Right ventricle myocardium inferior (tissue), 1 donor: ENCODE measurements around the gene GK. TPM values are rescaled to one million over a fixed set of nuclear protein-coding genes. Genes with fewer than 3 reads are reported as not detected.
"Not testable (repeated sequence)": the region's sequence is repeated elsewhere in the genome, so short reads cannot be mapped to it uniquely, and the experiment has no call there.

ENCODE experiments used
- ATAC-seq: fragments of 200-7000 bp; cut with Tn5 transposase; one replicate; pipeline ENCODE4 v1.9.1; 2020; ENCODE audit warnings: mild to moderate bottlenecking, moderate library complexity
- DNase-seq: peaks from one replicate; pipeline ENCODE4 v3.0.0; 2021; ENCODE audit errors: missing footprints
- intact Hi-C: fragments of 100-400 bp; cut with DNase I; formaldehyde crosslinking; loops from one replicate; pipeline ENCODE4 v1.11.0; 2022
- total RNA-seq: library from RNA; stranded (reverse); fragmentation: NEBNext Ultra II Directional; extraction: Animal tissue kit (Norgen Biotek cat#: 25700); gene quantifications from one replicate; pipeline ENCODE4 v1.2.1, GENCODE V29; 2021
- donor health status: DM: no; HTN: yes; CAD: no; lungs with severe emphysema.

Gene GK
- total RNA-seq, 1 donor from 2014 or later: 10.2 TPM

DNA sequence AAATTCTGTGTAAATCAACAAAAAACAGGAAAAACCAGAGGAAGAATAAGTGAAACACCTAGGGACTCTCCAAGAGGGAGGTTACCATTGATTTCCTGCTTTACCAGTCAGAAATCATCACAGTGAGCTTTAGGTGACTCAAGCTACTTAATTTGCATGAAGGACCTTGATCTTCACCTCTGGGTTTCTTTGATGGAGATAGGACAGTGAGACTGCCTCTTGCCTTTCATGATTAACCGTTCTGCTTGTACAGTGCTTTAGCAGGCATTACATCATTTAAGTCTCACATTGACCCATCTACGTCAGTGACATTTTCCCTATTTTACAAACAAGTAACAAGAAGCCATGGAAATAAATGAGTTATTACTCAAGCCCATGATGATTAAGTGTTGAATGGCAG lies 3.4 kb upstream of the GK start:
- DNase-seq: no peak
- intact Hi-C loops: no loop called here
- no peak for ATAC-seq

- DNase-seq (peak; percentile 97), ATAC-seq (peak; percentile 98)
- intact Hi-C loops: no loop called here
Measured at GRCh38 chrX:30652527-30653414, 452 bp upstream of the GK start.

DNA sequence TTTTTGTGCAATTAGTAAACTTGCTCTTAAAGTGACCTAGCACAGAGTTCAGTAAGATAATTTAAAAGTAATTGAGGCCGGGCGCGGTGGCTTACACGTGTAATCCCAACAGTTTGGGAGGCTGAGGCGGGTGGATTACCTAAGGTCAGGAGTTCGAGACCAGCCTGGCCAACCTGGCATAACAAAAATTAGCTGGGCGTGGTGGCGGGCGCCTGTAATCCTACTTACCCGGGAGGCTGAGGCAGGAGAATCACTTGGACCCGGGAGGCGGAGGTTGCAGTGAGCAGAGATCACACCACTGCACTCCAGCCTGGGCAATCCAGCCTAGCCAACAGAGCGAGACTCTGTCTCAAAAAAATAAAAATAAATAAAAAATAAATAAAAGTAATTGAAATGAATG lies 1.2 kb downstream of the GK start:
- ATAC-seq, intact Hi-C loops, DNase-seq: not testable (repeated sequence)

DNA sequence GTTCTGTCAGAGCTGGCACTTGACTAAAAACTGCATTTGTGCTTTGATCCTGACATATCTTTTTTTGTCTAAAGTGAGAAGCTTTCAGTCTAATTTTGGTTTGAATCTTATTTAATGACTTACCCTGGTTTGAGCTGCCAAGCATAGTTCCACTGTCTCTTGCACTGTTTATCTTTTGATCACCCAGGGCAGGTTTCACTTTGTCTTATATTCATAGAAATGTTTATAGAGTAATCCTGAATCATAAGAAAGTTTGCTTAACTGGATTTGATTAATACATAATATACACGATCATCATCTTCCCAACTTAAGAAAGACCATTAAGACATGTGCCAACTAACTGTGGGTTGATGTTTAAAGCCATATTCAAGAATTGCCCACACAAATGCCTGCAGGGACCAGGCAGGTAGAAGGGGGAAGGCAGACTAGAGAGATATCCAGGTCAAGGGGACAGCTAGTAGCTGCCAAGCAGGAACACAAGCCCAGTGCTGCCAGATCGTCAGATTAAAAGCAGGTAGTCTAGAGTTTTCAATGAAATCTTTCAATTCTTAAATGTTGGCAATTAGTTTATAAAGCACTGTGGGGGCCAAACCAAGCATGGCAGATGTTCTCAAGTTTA lies 1.9 kb downstream of the GK start:
- intact Hi-C loops: no loop called here
- DNase-seq: no peak
- ATAC-seq: no peak

DNA sequence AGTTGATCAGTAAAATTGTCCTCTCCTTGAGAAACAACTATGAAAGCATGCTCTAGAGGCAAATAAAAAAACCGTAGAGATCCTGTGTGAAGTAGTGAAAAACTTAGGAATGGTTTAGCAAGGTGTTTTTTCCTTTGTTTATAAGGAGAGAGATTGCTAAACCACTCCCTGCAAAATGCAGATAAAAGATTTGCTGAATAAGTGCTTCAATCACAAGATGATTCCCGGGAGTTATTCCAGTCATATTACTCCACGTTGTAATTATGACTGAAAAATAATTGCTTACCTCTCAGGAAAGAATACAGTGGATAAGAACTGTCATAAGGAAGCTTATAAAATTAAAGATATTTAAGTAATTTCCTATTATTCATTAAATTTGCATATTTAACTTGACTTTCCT lies 2.8 kb downstream of the GK start:
- no peak for ATAC-seq
- no peak for DNase-seq
- intact Hi-C loops: no loop called here

GRCh38 chrX:30657196-30658161 lies 4.3 kb downstream of the GK start:
- no peak for DNase-seq
- no peak for ATAC-seq
- intact Hi-C loops: no loop called here

DNA sequence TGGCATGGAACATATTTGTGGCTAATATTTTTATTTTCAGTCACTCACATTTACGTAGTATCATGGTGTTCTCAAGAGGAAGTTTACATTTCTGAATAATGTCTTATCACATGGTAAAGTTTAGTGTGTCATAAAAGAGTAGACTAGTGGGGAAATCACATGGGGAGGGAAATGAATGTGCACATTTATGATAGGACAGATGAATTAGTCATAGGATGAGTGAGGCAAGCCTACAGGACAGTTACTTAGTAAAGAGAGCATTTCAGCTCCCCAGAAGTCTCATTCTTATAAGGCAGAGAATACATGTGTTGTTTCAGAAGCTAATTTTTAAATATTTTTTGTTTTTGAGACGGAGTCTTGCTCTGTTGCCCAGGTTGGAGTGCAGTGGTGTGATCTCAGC lies 6.2 kb downstream of the GK start:
- DNase-seq: no peak

GRCh38 chrX:30661228-30661627 lies 8.0 kb downstream of the GK start:
- intact Hi-C loops: no loop called here
- ATAC-seq: no peak
- DNase-seq: no peak

More for the DNA sequence above, 6.2 kb downstream of the GK start:
- ATAC-seq: no peak
- intact Hi-C loops: no loop called here

DNA sequence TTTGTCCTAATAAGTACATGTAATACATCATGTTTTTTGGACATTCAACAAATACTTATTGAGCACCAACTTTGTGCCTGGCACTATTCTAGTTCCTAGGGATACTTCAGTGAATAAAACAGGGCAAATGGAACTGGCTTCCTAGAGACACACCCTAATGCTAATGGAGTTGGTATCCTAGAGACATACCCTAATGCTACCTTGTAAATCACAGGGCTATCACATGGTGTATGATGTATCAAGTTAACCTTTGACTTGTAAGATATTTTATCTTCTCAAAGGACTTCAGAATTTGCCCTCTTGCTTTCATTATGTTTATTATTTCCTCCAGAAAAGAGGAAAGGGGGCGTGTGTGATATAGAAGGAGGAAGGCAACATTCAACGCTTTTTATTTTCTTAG lies 10.1 kb downstream of the GK start:
- DNase-seq (no peak), ATAC-seq (no peak)
- intact Hi-C loops: no loop called here

GRCh38 chrX:30665471-30665870 lies 12.2 kb downstream of the GK start:
- intact Hi-C loops: no loop called here
- ATAC-seq (no peak), DNase-seq (no peak)

- DNase-seq (no peak), ATAC-seq (no peak)
- intact Hi-C loops: no loop called here
Measured at GRCh38 chrX:30666094-30666493, 12.9 kb downstream of the GK start.

DNA sequence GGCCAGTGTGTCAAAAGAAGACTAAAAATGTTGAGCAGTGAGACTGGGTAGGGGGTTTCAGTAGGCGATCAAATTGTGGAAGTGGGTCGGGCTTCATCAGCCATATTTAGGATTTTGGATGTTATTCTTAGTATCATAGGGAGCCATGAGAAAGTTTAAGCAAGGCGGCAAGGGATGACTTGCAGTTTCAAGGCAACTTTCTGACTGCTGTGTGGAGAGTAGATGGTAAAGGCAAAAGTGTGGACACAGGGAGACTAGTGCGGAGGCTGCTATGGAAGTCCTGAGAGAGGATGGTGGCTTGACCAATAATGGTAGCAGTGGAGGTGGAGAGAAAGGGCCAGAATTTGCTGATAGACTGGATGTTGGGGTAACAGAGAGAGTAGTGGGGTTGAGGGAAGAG lies 15.4 kb downstream of the GK start:
- DNase-seq (no peak), ATAC-seq (no peak)
- intact Hi-C loops: no loop called here

DNA sequence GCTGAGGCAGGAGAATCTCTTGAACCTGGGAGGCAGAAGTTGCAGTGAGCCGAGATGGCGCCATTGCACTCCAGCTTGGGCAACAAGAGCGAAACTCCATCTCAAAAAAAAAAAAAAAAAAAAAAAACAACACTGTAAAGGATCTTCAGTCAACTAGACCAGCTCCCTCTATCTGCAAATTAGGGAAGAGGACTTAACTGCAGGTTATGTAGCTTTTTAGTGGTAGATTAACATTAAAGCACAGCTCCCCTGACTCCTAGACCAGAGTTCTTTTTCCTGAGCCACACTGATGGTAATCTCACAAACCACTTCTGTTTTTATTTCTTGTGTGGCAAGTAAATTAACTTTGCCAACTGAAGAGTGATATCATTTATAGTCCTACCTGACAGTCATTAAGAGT lies 18.0 kb downstream of the GK start:
- ATAC-seq, DNase-seq: not testable (repeated sequence)
- intact Hi-C loops: loop anchor here (5.0 kb wide), 1 partner anchor 99 kb away; no protein-coding TSS in a partner anchor

- intact Hi-C loops: loop anchor here (5.0 kb wide), 1 partner anchor 101 kb away; no protein-coding TSS in a partner anchor
- ATAC-seq (no peak), DNase-seq (no peak)
Measured at GRCh38 chrX:30673127-30673796, 20.0 kb downstream of the GK start.

DNA sequence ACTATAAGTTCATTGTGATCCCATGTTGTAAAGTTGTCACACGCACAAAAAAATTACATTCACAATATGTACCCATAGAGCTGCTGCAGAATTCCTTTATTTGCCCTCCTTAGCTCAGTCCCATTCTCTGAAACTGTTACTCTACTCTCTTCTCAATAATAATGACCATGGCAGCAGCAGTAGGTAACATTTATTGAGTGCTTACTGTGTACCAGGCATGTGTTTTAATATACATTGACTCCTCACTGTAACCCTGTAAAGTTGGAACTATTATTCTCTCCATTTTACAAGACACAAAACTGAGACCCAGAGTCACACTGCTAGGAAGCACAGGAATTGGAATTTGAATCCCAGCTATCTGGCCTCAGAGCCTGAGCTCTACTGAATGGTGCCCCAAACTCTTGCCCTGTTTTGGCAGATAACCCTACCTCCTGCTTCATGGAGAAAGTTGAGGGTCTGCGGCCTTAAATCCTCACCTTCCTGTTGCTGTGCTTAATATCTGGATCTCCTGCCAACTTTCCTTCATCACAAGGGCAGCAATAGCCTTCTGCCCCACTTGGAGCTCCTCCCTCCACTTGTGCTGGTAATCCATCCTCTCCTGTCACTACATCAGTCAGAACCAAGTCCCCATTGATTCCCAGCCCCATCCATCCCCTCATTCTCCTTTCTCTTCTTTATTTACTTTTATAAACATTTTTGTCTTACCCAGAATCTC lies 20.8 kb downstream of the GK start:
- ATAC-seq (peak; percentile 57), DNase-seq (no peak)
- intact Hi-C loops: loop anchor here (5.0 kb wide), 1 partner anchor 102 kb away; no protein-coding TSS in a partner anchor

DNA sequence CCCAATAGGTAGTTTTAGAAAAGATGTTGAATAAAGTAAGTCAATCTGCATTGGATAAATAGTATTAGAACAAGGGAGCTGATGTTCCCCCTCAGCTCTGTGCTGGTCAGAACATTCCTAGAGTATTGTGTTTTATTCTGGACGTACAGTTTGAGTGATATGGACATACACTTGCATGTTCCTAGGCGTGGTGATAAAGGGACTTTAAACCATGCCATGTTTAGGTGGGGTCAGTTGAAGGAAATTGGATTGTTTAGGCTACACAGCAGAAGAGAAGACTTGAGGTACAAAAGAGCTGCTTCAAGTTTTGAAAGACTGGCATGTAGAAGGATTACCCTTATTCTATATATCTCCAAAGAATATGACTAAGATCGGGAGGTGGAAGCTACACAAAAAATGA lies 21.6 kb downstream of the GK start:
- no peak for ATAC-seq
- no peak for DNase-seq
- intact Hi-C loops: loop anchor here (5.0 kb wide), 1 partner anchor 102 kb away; no protein-coding TSS in a partner anchor

GRCh38 chrX:30679369-30679768 lies 26.1 kb downstream of the GK start:
- ATAC-seq (no peak), DNase-seq (no peak)
- intact Hi-C loops: no loop called here

- intact Hi-C loops: no loop called here
- ATAC-seq (no peak), DNase-seq (no peak)
Measured at GRCh38 chrX:30680618-30681017, 27.4 kb downstream of the GK start.
